ENCODE data around the gene PNMA1. TPM values are rescaled to one million over a fixed set of nuclear protein-coding genes. Genes with fewer than 3 reads are reported as not detected.

The PNMA1 gene
- total and polyA plus RNA-seq, 2 of the 13 experiments (the other 11 are each of a cell fraction or from before 2014, with no cell fraction given), result 7.0 to 8.3 TPM

DNA sequence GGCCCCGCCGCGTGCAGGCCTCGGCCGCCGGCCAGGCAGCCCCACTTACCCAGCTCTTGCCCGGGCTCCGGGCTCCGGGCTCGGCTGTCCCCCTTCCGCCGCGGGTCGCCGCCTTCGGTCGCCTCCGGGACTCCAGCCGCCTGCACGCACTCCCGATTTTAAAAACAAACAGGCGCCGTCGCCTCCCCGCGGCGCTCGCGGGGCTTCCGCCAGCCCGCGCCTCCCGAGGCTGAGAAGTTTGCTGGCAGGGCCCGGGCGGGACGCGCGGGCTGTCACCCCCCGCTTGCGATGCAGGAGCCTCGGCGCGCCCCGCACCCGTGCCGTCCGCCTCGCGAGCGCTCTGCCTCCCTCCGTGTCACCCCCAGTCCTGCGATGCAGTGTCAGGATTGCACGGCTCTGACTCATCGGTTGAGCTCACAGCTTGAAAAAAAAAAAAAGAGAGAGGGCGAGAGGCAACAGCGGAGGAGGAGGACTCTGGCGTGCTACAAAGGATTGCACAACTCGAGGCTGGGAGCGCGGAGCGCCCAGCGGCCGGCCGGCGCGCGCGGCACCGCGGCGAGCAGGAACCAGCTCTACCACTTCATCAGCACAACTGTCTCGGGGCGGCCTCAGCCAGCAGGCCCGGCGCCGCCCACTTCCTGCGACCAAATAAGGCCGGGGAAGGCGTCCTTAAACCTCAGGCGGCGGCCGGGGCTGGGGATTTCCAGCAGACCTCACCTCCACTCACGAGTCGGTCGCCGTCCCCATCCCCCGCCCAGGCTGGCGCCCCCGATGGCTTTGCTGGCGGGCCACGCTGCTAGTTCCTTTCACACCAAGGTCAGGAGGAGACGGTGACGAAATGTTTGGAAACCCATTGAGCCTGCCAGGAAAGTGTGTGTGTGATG is 45.8 kb upstream of the PNMA1 start (continued):
- TF ChIP-seq, protein P1, sequence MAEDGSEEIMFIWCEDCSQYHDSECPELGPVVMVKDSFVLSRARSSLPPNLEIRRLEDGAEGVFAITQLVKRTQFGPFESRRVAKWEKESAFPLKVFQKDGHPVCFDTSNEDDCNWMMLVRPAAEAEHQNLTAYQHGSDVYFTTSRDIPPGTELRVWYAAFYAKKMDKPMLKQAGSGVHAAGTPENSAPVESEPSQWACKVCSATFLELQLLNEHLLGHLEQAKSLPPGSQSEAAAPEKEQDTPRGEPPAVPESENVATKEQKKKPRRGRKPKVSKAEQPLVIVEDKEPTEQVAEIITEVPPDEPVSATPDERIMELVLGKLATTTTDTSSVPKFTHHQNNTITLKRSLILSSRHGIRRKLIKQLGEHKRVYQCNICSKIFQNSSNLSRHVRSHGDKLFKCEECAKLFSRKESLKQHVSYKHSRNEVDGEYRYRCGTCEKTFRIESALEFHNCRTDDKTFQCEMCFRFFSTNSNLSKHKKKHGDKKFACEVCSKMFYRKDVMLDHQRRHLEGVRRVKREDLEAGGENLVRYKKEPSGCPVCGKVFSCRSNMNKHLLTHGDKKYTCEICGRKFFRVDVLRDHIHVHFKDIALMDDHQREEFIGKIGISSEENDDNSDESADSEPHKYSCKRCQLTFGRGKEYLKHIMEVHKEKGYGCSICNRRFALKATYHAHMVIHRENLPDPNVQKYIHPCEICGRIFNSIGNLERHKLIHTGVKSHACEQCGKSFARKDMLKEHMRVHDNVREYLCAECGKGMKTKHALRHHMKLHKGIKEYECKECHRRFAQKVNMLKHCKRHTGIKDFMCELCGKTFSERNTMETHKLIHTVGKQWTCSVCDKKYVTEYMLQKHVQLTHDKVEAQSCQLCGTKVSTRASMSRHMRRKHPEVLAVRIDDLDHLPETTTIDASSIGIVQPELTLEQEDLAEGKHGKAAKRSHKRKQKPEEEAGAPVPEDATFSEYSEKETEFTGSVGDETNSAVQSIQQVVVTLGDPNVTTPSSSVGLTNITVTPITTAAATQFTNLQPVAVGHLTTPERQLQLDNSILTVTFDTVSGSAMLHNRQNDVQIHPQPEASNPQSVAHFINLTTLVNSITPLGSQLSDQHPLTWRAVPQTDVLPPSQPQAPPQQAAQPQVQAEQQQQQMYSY (CRISPR knock-in tag; IDR thresholded peaks at IDR 0.05), result no peak
- TF ChIP-seq JUND (CRISPR knock-in tag; IDR thresholded peaks at IDR 0.05) (peak; percentile 92), MXI1 (IDR thresholded peaks at IDR 0.05; ENCODE audit: borderline replicate concordance, low read depth, low read length) (peak; percentile 83; the same call in 2 of the 3 replicates), ZNF431 (CRISPR knock-in tag; IDR thresholded peaks at IDR 0.05; ENCODE audit: borderline replicate concordance, low read depth) (no peak; the same call in 1 of the 2 replicates), AHDC1 (CRISPR knock-in tag; IDR thresholded peaks at IDR 0.05; ENCODE audit: borderline replicate concordance) (peak; percentile 74; the same call in 1 of the 2 replicates), ETV5 (CRISPR knock-in tag; IDR thresholded peaks at IDR 0.05; ENCODE audit: borderline replicate concordance) (peak; percentile 58; the same call in 1 of the 2 replicates), RXRA (CRISPR knock-in tag; IDR thresholded peaks at IDR 0.05) (peak; percentile 77), SP2 (CRISPR knock-in tag; IDR thresholded peaks at IDR 0.05) (no peak), BATF2 (CRISPR knock-in tag; IDR thresholded peaks at IDR 0.05) (no peak), ZNF343 (CRISPR knock-in tag; IDR thresholded peaks at IDR 0.05) (0 out of 2 replicates have a peak, but pooled peaks have one; percentile 74)
- TF ChIP-seq, protein P2, sequence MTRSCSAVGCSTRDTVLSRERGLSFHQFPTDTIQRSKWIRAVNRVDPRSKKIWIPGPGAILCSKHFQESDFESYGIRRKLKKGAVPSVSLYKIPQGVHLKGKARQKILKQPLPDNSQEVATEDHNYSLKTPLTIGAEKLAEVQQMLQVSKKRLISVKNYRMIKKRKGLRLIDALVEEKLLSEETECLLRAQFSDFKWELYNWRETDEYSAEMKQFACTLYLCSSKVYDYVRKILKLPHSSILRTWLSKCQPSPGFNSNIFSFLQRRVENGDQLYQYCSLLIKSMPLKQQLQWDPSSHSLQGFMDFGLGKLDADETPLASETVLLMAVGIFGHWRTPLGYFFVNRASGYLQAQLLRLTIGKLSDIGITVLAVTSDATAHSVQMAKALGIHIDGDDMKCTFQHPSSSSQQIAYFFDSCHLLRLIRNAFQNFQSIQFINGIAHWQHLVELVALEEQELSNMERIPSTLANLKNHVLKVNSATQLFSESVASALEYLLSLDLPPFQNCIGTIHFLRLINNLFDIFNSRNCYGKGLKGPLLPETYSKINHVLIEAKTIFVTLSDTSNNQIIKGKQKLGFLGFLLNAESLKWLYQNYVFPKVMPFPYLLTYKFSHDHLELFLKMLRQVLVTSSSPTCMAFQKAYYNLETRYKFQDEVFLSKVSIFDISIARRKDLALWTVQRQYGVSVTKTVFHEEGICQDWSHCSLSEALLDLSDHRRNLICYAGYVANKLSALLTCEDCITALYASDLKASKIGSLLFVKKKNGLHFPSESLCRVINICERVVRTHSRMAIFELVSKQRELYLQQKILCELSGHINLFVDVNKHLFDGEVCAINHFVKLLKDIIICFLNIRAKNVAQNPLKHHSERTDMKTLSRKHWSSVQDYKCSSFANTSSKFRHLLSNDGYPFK (CRISPR knock-in tag; IDR thresholded peaks at IDR 0.05; ENCODE audit: borderline replicate concordance), result peak; percentile 35; the same call in 1 of the 2 replicates

Measured in HepG2 (cell line).